GM19240 (cell line): ENCODE data around the gene PTTG1IP.

Experiments used
- DNase-seq: peaks from one replicate; pipeline ENCODE4 v3.0.0; 2011; ENCODE audit warnings: low spot score; ENCODE audit not compliant: insufficient read length

The PTTG1IP gene

GRCh38 chr21:44909719-44910118 is 36.2 kb upstream of the PTTG1IP start:
- DNase-seq, result no peak

DNA sequence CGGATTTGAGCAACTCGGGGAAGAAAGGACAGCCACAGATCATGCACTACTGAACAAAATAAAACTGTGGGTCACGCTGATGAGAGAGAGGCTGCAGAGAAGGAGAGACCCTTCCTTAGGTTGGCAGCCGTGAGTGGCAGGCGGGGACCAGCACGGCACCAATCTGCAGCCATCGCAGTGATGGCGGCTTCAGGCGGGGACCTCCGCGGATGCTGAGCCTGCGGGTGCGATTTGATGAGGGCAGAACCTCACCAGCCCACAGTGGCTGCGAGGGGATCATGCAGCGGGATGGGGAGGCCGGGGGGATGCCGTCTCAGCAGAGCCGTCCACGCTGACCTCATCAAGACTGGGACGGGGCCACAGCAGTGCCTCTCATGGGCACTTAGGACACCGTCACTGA is 35.4 kb upstream of the PTTG1IP start:
- no peak for DNase-seq

DNA sequence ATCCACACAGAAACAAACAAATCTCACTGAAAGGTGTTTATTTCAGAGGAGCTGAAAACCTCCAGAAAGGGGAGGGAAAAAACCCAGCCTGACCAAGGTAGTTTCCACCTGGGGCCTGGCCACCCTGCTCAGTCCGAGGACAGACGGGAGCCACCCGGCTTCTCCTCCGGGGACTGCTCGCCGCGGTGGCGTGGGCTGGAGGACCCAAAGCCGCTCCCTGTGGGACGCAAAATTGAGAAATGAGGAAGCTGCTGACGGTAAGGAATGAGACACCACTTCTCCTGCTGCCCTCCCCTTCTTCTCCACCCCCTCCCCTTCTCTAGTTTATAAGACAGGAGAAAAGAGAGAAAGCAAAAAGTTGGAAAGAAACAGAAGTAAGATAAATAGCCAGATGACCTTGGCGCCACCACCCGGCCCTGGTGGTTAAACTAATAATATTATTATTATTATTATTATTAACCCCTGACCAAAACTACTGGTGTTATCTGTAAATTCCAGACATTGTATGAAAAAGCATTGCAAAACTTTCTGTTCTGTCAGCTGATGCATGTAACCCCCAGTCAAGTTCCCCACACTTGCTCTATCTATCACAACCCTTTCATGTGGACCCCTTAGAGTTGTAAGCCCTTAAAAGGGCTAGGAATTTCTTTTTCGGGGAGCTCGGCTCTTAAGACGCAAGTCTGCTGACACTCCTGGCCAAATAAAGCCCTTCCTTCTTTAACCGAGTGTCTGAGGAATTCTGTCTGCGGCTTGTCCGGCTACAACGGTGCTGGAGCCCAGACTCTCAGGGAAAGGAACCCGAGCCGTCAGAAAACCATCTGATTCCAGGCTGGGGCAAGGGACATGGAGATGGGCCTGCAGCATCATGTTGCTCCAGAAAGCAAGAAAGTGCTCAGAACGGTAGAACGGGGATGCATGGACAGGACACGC is 34.7 kb upstream of the PTTG1IP start:
- DNase-seq, result no peak

- DNase-seq, result no peak
These were observed 33.9 kb upstream of the PTTG1IP start for GRCh38 chr21:44907225-44907965.

DNA sequence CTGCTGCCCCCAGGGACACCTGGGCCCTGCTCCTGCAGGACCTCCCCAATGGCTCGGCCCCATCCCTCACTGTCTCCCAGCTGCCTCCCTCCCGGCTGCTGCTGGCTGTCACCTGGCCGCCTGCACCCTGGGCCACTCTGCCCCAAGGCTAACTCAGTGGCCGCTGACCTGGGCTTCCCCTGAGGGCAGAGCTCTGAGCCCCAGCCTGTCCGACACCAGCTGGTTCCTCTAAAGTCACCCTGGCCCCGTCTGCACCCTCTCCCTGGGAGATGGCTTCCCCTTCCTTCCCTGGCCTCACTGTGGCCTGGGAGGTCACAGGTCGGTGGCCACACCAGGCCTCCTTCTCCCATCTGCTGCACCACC is 32.2 kb upstream of the PTTG1IP start:
- no peak for DNase-seq

DNA sequence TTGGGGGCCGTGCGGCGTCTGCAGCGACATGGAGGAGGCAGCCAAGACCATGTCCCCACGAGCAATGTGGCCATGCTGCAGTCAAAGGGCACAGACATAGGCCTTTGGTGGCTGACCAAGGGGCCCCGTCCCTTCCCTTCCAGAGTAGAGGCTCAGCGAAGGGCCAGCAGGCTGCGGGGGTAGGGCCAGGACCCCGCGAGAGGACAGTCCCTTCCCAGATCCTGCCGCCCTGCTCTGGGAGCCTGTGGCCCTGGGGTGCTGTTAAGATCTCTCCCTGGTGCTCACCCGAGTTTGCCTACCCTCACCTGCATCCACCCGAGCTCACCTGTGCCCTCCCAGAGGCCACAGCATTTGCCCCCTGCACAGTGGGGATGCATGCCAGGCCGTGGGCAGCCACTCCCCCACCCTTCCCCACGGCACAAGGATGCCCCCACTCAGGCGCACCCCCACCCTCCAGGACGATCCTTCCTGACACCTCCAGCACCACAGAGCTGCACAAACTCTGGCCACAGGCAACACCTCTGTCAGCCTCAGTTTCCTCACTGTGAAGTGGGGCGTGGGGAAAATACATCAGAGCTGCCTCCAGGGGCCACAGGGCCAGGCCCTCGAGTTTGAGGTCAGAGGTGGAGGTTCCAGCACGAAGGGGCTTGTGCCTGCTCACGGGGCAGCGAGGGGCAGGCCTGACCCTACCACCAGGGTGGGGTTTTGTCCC is 31.7 kb upstream of the PTTG1IP start:
- DNase-seq, result no peak

DNA sequence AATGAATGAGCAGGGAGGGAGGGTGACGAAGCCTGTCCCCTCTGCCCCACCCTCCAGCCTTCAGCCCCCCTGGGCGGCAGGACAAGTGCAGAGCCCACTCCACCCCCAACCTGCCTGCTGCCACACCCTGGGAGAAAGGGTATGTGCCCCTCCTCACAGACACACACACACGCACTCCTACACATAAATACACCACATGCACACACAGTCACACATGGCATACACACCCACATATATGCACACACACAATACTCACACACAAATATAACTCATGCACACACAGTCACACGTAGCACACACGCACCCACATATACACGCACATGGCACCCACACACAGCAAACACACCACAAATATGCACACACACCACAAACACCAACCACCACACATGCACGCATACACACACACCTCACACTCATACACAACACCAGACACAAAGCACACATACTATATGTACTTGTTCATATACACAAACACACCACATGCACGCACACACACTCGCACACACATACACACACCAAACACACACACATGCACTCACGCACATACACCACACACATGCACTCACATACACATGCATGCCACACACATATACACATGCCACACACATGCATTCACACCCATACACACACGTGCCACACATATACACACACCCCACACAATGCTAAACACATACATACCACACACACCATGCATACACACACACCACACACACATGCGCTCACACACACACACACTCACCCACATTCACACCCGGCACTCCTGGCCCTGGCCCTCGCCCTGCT is 30.8 kb upstream of the PTTG1IP start:
- no peak for DNase-seq

DNA sequence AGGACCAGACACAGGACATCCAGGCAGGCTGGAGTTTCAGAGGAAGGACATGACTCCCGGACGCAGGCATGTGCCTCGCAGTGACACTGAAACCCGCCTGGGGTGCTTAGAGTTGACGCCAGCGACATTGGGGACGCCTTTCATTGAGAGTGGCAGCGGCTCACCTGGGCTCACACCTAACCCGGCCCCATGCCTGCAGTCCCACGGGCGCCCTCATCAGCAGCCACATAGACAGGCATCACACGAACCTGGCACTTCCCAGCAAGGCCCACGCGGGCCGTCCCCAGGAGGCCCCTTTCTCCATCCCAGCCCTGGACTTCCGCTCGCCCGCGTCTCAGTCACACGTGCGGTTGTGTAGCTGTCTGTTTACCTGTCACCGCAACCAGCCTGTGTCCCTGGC is 30.2 kb upstream of the PTTG1IP start:
- no peak for DNase-seq

DNA sequence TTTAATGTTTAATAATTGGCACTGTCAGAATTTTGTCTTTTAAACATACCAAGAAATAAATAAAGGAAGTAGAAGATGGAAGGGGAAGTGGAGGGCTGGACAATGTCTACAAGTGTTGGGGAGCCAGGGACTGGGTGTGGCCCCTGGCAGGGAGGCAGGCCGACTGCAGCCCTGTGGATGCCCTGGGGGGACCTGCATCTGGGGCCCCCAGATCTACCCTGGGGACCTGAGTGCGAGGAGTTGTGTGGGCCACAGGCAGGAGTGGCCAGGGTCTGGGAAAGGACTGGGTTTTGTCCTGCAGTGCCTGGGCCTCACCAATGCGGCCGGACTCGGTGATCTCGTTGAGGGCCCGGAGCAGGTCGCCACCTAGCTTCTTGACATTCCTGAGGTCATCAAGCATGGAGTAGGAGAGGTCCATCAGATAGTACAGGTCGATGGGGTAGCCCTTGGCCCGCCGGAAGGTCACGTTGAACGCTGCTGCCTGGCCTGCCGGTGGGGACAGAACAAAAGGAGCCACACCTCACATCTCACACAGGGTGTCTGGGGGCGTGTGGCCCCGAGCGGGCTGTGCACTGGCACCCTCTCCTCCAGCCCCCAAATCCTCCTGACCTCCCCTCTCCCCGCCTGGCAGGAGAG is 29.7 kb upstream of the PTTG1IP start:
- DNase-seq, result no peak

DNA sequence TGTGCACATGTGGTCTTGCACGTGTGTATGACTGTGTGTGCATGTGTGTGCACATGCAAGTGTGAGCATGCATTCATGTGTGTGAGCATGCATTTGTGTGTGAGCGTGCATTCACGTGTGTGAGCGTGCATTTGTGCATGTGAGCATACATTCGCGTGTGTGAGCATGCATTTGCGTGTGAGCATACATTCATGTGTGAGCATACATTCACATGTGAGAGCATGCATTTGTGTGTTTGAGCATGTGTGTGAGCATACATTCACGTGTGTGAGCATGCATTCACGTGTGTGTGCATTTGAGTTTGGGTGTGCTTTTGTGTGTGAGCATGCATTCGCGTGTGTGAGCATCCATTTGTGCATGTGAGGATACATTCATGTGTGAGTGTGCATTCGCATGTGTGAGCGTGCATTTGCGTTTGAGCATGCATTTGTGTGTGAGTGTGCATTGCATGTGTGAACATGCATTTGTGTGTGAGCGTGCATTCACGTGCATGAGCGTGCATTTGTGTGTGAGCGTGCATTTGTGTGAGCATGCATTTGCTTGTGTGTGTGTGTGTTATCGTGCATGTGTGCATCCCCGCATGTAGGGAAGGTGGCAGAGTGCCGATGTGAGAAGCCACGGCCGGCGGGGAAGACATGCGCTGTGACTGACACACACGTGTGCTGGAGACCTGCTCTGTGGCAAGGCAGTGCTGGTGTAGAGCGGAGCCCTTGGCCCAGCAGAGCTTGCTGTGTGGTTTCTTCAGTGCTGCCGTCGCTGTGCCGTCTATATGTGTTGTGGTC is 29.0 kb upstream of the PTTG1IP start:
- no peak for DNase-seq

GRCh38 chr21:44901391-44902074 is 28.0 kb upstream of the PTTG1IP start:
- no peak for DNase-seq

DNA sequence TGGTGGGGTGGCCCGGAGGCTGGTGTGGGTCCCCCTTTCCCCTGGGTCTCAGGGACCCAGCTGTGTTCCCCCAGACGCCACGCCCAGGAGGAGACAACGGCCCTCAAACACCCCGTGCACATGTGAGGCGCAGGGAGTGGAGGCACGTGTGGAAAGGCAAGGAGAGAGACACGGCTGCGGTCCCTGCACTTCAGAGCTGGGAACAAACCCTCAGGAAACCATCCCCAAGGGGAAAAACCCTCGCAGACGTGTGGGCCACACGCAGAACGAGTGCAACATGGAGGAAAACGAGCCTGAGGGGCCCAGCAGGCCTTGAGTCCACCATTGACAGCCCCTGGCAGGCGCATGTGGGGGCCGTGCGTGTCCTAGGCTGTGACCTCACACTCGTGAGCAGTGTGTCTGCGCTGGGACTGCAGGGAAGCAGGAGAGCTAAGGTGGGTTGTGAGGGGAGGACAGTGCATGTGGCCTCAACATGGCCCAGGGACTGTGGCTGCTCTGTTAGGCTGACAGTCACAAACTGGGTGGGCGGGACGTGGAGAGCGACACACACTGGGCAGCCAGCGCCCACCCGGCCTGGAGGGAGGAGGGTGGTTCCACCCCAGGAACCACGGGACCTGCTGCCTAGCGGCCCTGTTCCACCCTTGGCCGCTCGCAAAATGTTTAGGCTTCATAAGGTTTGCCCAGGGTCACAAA is 27.2 kb upstream of the PTTG1IP start:
- DNase-seq, result no peak

DNA sequence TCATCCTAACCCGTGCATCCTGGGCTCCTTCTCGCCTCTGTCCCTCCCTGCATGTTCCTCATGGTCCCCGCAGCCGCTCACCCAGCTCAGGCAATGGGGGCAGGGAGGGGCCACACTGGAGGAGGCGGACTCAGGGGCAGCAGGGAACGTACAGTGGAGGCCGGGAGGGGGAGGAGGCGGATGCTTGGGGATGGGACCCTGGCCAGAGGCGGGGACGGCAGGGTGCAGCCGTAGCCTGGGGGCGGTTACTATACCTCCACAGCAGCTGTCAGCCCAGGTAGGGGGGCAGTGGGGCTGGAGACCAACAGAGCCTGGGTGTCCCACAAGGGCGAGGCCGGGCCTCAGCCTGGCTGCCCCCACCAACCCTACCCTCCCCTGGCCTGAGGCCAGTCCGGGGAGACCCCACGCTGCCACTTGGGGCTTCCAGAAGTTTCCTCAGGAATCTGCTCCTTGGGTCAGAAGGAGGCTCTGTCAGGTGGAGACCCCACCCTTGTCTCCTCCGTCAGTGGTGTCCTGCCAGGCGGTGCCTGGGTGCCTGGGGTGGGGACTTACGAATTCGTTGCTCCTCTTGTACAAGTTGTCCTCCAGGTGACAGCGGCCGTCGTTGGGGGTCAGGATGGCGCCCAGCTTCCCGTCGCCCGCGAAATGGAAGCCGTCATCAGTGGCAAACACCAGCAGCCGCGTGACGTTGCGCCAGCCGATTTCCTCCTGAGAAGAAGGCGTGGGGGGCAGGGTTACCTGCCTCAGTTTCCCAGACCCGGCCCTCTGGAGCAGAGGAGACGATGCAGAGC is 26.5 kb upstream of the PTTG1IP start:
- DNase-seq, result no peak

DNA sequence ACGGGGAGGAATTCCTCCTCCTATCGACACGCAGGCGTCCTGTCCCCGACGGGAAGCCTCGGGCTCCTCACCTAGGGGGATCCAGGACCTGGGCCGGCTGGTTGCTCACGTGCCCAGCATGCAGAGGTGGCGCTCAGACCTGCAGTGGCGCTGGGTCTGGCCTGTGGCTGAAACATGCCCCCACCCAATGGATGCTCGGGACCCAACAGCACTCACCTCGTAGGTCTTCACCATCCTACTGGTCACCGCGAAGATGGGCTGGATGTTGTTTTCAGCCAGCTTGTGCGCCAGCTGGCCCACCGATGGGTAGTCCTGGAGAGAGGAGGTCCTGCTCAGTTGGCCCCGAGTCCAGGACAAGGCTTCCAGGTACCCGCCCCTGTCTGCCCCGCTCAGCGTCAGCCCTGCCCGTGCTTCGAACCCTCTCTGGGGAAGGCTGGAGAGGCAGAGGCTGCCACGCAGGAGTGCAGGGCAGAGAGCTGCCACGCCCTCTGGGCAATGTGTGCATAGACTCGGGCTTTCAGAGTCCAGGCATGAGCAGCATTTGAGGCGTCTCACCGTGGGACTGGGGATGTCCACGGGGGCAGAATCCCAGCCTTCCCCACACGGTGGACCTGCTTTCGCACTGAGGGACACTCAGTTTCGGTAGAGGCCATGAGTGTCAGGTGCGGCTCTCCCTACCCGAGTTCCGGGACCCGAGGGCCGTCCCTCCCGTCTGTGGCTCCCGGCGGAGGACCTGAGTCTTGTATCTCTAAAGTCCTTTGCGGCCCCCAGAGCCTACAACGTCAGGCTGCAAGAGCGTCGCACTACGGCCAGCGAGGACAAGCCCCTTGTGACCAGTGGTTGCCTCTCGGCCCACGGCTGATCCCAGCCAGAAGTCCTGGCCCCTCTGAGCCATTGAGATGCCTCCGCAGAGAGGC is 25.6 kb upstream of the PTTG1IP start:
- DNase-seq, result no peak

- no peak for DNase-seq
These were observed 24.6 kb upstream of the PTTG1IP start for GRCh38 chr21:44898011-44898488.

DNA sequence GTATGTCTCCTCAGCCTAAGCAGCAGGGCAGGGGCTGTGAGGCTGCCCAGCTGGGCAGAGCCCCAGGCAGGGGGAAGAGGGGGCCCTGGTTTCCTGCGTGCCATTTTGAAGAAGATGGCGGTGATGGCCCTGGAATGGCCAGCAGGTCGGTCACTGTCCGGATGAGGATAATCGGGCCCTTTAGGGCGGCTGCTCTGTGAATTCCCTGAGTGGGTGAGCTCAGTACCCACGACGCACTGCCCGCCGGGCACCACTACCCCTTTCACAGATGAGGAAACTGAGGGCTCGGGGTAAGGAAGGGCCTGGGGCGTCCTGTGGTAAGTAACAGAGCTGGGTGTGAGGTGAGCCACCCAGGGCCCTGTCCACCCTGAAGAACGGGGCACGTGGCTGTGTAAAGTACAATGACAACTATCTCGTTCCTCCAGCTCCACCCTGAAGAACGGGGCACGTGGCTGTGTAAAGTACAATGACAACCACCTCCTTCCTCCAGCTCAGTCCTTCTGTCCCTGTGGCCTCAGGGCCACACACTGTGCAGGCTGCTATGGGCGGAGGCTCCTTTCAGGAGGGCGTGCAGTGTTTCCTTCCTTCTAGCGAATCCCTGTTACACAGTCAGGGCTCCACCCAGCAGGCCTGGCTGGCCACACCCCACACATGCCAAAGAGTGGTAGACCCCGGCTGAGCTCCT is 24.0 kb upstream of the PTTG1IP start:
- DNase-seq, result no peak
